Daoy (cell line): ENCODE measurements around the gene PAGE4. TPM values are rescaled to one million over a fixed set of nuclear protein-coding genes. Genes with fewer than 3 reads are reported as not detected.

ENCODE experiments used
- DNase-seq: peaks from one replicate; pipeline ENCODE4 v3.0.0-alpha.2; 2015; ENCODE audit warnings: low read depth
- total RNA-seq: library from RNA; depleted of rRNA; stranded (reverse); fragments of >200 nt; shearing (Covaris generic); gene quantifications from 2 replicates; pipeline ENCODE4 v1.2.3, GENCODE V29; 2014; rRNA removed

PAGE4 gene, protein sequence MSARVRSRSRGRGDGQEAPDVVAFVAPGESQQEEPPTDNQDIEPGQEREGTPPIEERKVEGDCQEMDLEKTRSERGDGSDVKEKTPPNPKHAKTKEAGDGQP
- not detected in 2 replicates for total RNA-seq

DNA sequence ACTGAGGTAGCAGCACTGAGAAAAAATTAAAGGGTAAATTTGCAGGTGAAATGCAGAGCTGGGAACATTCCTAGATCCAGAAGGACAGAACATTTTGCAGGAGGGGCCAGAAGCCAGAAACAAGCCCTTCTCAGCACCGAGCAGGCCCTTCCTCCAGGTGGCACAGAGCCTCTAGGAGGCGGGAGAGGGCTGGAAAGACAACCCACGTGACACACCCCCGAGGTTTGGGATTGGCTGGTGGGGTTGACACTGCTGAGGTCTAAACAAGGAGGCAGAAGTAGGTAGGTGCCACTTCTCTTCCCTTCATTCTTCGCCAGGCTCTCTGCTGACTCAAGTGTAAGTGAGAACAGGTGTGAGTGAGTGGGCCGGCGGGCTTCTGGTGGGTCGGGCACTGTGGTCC, at the start of gene PAGE4:
Gene PAGE4 (plus strand): TSS at position 288 of the 400 bp plus-strand sequence. CDS start 1,126 bp downstream, outside the sequence.
- no peak for DNase-seq

DNA sequence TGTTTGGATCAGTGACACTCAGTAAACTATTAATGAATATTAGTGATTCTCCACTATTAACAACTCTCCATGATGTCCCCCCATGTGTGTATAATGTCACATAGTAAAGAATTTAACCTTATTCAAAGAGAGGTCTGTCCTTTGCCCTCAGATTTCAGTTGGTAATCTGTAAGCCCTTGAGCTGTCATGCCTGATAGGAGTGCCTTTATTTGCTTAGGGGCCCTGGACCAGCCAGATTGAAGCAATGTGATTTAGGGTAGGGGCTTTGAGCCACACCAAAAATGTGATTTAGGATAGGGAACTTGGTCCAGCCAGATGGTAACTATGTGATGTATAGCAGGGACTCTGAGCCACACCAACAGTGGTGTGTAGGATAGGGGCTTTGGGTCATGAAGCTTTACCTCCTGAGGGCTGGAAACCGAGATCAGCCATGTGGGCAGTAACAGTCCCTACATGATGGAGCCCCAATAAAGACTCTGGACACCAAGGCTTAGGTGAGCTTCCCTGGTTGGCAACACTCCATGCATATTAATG, 44.3 kb upstream of the PAGE4 start:
- DNase-seq, result no peak

DNA sequence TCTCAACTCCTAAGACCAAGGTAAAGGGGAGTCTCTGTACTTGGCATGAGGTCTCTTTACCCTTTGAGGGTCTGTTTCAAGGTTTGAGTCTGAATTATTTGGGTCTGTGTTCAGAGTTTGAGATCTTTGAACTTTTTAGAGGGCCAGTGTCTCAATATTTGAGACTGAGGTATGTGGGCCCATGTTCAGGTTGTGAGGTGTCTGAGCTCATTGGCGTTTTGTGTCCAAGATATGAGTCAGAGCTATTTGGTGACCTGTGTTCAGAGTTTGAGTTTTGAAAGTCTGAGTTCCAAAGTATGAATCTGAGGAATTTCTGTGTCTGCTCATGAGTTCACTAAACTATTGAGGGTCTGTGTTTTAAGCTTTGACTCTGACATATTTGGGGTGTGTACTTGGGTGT, 36.7 kb upstream of the PAGE4 start:
- DNase-seq, result peak; percentile 4

DNA sequence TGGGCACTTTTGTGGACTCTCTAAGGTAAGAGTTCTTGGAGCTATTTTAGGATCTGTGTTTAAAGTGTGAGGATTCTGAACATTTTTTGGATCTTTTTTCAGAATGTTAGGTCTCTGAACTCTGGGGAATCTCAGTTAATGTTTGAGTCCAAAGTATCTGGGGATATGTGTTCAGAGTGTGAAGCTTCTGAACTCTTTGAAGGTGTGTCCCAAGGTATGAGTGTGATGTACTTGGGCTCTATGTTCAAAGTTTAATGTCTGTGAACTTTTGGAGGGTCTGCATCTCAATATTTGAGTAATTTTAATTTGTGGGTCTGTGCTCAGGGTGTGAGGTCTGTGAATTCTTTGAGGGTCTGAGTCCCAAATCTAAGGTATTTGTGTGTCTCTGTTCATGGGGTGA, 35.4 kb upstream of the PAGE4 start:
- DNase-seq, result no peak

GRCh38 chrX:49799828-49800227, 29.3 kb upstream of the PAGE4 start:
- DNase-seq, result no peak

DNA sequence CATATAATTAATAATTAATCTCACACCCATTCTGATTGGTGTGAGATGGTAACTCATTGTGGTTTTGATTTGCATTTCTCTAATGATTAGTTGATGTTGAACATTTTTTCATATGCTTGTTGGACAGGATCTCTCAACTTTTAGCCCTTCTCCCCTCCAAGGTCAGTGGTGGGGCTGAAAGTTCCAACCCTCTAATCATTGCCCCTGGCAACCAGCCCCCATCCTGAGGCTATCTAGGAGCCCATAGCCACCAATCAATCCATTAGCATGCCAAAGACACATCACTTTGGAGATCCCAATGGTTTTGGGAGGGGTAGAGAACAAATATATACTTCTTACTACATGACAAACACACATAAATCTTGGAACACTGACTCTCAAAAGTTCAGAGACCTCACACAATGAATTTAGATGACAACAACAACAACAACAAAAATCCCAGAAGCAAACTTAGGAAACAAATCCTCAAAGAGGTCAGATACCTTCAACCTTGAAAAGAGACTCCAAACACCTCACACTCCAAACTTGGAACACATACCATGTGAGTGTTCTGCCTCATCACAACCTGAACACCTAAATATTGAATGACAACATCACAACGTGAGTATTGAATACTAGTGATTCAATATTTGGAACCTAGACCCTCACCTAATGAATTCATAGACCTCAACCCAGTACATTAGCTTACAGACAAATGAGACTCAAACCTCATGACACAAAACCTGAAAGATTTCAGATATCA, 19.0 kb upstream of the PAGE4 start:
- DNase-seq, result no peak

- no peak for DNase-seq
These were observed 16.9 kb upstream of the PAGE4 start for GRCh38 chrX:49812177-49812576.

DNA sequence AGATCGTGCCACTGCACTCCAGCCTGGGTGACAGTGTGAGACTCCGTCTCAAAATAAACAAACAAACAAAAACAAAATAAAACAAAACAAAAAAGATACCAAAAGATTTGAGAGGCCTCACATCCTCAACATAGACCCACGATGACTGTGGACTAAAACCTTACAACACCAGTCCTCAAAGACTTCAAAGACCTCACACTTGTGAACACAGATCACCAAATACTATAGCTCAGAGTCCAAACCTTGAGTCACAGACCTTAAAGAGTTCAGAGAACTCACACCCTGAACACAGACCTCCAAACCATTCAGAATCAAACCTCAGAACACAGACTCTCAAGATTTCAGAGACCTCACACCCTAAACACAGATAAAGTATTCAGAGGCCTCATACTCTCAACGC, 12.7 kb upstream of the PAGE4 start:
- no peak for DNase-seq

DNA sequence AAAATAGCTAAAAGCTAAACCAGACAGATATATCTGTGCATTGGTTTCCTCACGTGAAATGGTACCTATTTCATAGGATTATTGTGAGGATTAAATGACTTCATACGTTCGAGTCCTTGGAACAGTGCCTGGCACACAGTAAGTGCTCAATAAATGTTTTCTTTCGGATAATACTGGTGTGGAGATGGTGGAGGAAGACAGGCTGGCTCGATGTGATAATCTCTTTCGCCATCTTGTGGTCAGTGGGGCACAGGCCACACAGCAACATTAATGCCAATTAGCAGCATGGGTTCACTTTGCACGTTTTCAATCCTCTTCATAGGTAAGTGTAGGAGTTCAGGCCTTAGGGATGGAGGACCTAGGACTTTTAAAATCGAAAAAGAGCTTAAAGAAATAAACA, 9.3 kb downstream of the PAGE4 start:
- peak; percentile 29 for DNase-seq

GRCh38 chrX:49840679-49841078, 11.6 kb downstream of the PAGE4 start:
- peak; percentile 81 for DNase-seq

DNA sequence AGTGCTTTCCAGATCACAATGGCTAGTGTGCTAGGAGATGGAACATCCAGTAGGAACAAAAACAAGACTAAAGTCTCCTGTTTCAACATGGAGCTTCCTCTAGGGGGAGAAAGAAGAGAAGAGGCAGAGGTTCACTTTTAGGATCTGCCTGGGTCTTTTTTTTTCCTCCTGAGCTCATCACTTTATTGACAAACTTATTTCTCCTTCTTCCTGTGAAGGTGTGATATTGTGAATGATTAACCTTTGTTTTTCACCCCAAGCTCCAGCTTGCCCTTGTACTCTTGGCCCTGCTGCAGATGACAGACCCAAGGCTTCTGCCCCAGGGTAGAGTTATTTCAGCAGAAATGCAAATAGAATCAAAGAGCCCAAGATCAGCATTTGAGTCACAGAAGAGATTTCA, 13.5 kb downstream of the PAGE4 start:
- DNase-seq, result no peak

GRCh38 chrX:49844611-49845010, 15.5 kb downstream of the PAGE4 start:
- DNase-seq, result no peak

DNA sequence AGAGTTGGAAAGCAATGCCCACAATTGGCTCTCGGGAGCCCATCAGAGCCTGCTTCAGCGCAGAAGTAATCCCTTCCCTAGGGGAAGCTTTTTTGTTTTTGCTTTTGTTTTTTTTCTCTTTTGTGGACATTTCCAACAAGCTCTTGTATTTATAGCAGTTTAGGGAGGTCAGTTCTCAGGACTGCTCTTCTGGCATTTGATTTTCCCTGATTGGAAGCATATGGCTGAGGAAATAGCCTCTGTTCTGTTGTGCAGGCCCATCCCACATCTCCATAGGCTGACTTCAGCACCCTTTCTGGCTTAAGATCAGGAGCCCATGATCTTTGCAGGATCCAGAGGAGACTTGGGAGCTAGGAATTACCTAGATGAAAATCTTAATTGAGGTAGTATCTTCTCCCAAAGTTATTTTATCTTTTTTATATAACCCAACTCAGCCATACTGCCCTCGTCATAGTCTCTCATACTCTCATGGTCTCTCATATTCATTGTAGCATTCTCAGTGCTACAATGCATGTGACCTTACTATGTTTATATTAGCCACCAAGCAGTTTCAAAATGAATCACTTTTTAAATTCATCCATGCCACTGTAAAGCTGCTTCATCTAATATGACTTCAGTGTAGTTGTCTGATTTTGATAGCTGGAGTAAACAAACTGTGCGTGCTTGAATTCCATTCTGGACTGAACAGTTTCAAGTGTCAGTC, 16.7 kb downstream of the PAGE4 start:
- no peak for DNase-seq

- DNase-seq, result no peak
These were observed 17.4 kb downstream of the PAGE4 start for GRCh38 chrX:49846522-49846921.

GRCh38 chrX:49848275-49848674, 19.2 kb downstream of the PAGE4 start:
- no peak for DNase-seq

GRCh38 chrX:49850028-49850427, 20.9 kb downstream of the PAGE4 start:
- no peak for DNase-seq

- DNase-seq, result no peak
These were observed 24.6 kb downstream of the PAGE4 start for GRCh38 chrX:49853661-49854060.

DNA sequence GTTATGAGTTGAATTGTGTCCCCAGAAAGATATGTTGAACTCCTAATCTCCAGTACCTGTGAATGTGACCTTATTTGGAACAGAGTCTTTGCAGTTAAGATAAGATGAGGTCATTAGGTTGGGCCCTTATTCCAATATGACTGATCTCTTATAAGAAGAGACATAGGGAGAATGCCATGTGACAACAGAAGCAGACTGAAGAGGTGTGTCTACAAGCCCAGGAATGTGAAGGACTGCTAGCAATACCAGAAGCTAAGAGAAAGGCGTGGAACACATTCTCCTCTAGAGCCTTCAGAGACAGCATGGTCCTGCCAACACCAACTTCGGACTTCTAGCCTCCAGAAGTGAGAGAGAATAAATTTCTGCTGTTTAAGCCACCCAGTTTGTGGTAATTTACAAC, 27.7 kb downstream of the PAGE4 start:
- no peak for DNase-seq

DNA sequence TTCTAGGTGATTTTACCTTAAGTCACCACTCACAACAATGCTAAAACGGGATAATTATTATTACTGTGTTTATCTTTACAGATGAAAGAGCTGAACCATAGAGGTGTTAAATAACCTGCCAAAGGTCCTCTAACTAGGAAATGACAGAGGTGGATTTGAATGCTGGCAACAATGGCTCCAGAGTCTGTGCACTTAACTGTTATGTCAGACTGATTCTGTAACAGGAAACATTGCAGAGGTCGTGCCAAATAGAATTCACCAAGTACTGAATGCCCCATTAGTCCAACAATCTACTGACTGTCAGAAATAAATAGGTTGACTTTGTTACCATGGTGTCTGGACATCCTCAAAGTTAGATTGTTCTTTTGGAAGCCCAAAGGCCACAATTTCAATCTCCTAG, 29.2 kb downstream of the PAGE4 start:
- DNase-seq, result no peak

GRCh38 chrX:49859491-49859890, 30.4 kb downstream of the PAGE4 start:
- no peak for DNase-seq

DNA sequence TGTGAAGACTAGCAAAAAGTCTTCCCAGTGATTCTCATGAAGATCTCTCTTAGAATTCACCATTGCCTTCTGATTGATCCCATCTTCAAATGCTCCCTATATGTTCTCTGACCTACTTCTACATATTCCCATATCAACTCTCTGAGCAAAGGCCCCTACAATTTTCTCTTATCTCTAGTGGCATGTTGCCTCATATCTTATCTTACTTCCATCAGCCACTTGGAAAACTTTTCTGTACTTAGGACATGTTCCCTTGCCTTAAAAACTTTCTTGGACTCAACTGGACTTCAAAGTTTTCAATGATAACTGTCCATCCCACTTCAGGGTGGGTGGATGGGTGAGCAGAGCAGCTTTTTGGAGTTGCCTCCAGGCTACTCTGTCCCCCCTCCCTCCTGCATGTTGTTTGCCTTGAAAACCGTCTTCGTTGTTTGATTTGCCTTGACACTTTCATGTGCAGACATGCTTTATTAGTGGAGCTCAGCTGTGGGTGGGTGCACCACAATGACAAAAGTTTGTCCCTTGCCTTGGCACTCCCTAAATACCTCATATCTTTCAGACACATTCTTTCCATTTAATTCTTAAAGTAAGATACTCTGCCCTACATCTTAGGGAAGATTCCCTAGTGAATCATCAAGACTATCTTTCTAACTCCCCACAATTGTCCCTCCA, 31.9 kb downstream of the PAGE4 start:
- no peak for DNase-seq

DNA sequence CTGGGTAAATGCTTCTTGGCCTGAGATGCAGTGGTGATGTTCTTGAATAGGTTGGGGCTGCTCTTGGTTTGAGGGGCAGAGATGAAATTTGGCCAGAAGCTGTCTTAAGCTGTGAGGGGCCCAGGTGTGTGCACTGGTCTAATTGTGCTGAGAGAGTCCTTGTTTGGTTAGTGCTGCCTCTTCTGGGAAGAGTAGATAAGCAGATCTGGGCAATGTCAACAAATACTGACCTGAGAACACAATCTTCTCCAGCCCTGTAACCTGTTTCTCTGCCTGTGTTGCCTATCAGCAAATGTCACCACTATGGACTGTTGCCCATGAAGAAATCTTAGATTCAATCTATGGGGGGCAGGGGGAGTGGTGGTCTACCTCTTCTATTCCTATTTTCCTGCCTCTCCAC, 33.0 kb downstream of the PAGE4 start:
- no peak for DNase-seq
